HepG2 (cell line): ENCODE results near the gene UBALD1. TPM values are rescaled to one million over a fixed set of nuclear protein-coding genes. Genes with fewer than 3 reads are reported as not detected.

ENCODE experiments used
- ARHGAP35 ChIP-seq: sonication (generic); formaldehyde crosslinking; IDR thresholded peaks from 2 replicates; pipeline ENCODE4 v1.9.0; 2022; ENCODE audit warnings: mild to moderate bottlenecking, inconsistent platforms, moderate library complexity, missing genetic modification reagents, borderline replicate concordance
- ARNTL ChIP-seq: sonication (generic); formaldehyde crosslinking; IDR thresholded peaks from 2 replicates; pipeline ENCODE4 v1.4.0; 2020; ENCODE audit warnings: mild to moderate bottlenecking, missing genetic modification reagents
- HMG20B ChIP-seq: conservative IDR thresholded peaks from 2 replicates; pipeline ENCODE4 v1.6.1; 2016; ENCODE audit warnings: missing genetic modification reagents, missing compliant biosample characterization
- NBN ChIP-seq: fragments of 450-650 bp; conservative IDR thresholded peaks from 2 replicates; pipeline ENCODE4 v1.6.1; 2017
- NFKB2 ChIP-seq: sonication (generic); formaldehyde crosslinking; IDR thresholded peaks from 2 replicates; pipeline ENCODE4 v1.4.0; 2020; ENCODE audit warnings: missing genetic modification reagents, borderline replicate concordance
- RAD51 ChIP-seq: fragments of 450-650 bp; IDR thresholded peaks from 2 replicates; pipeline ENCODE4 v1.6.1; 2016; ENCODE audit warnings: borderline replicate concordance
- SIX4 ChIP-seq: sonication (generic); formaldehyde crosslinking; IDR thresholded peaks from 2 replicates; pipeline ENCODE4 v1.4.0; 2020; ENCODE audit warnings: missing genetic modification reagents
- SMARCE1 ChIP-seq: fragments of 450-650 bp; IDR thresholded peaks from 2 replicates; pipeline ENCODE4 v1.6.1; 2017; ENCODE audit warnings: borderline replicate concordance
- SNAPC2 ChIP-seq: sonication (generic); formaldehyde crosslinking; IDR thresholded peaks from 2 replicates; pipeline ENCODE4 v1.8.1; 2022; ENCODE audit warnings: mild to moderate bottlenecking, missing genetic modification reagents
- STAG1 ChIP-seq: sonication (generic); formaldehyde crosslinking; IDR thresholded peaks from 2 replicates; pipeline ENCODE4 v1.4.0; 2020; ENCODE audit warnings: missing genetic modification reagents
- TBX2 ChIP-seq: sonication (generic); formaldehyde crosslinking; IDR thresholded peaks from 2 replicates; pipeline ENCODE4 v1.5.0; 2020; ENCODE audit warnings: missing genetic modification reagents, mild to moderate bottlenecking, borderline replicate concordance
- TCF7L2 ChIP-seq: IDR thresholded peaks from 2 replicates; pipeline ENCODE4 v1.6.1; 2011; ENCODE audit warnings: mild to moderate bottlenecking, low read depth, low read length, moderate library complexity
- TOPORS ChIP-seq: sonication (generic); formaldehyde crosslinking; IDR thresholded peaks from 2 replicates; pipeline ENCODE4 v1.8.0; 2023; ENCODE audit warnings: mild to moderate bottlenecking, missing genetic modification reagents
- TP53 ChIP-seq: sonication (generic); formaldehyde crosslinking; conservative IDR thresholded peaks from 2 replicates; pipeline ENCODE4 v1.4.0; 2020; ENCODE audit warnings: missing genetic modification reagents
- ZFX ChIP-seq: sonication (generic); formaldehyde crosslinking; IDR thresholded peaks from 2 replicates; pipeline ENCODE4 v1.4.0; 2020; ENCODE audit warnings: mild to moderate bottlenecking, low read depth, missing genetic modification reagents, moderate library complexity
- ZNF17 ChIP-seq: sonication (generic); formaldehyde crosslinking; IDR thresholded peaks from 2 replicates; pipeline ENCODE4 v1.5.0; 2020; ENCODE audit warnings: mild to moderate bottlenecking, missing genetic modification reagents
- ZNF253 ChIP-seq: sonication (generic); formaldehyde crosslinking; IDR thresholded peaks from 2 replicates; pipeline ENCODE4 v1.8.0; 2022; ENCODE audit warnings: mild to moderate bottlenecking, missing genetic modification reagents, borderline replicate concordance
- ZNF335 ChIP-seq: sonication (generic); formaldehyde crosslinking; IDR thresholded peaks from 2 replicates; pipeline ENCODE4 v1.4.0; 2020; ENCODE audit warnings: missing genetic modification reagents
- ZNF629 ChIP-seq: sonication (generic); formaldehyde crosslinking; conservative IDR thresholded peaks from 2 replicates; pipeline ENCODE4 v1.5.0; 2020; ENCODE audit warnings: missing genetic modification reagents
- polyA plus RNA-seq, 8 experiments: library from polyadenylated mRNA; depleted of rRNA in 3 of 8; stranded (reverse) in 7 of 8; unstranded in 1 of 8; fragments of >200 nt; fragmentation: Illumina TruSeq in 4 of 8; extraction: Trizol in 4 of 8; gene quantifications; 2 replicates each; pipeline versions ENCODE4 v1.2.1 to v1.2.3, GENCODE V29; 2011 to 2016; ENCODE audit warnings: low read depth in 4 of 8, missing spikeins in 1 of 8, mixed read lengths in 1 of 8; ENCODE audit not compliant: insufficient read depth in 1 of 8
- total RNA-seq, 5 experiments: library from RNA; depleted of rRNA; stranded (reverse); fragments of >200 nt; fragmentation: Illumina TruSeq; extraction: Trizol; gene quantifications; 2 replicates each; pipeline ENCODE4 v1.2.3, GENCODE V29; 2016; ENCODE audit warnings: low read depth in 1 of 5
- TF ChIP-seq, protein P1 (sequence below): sonication (generic); formaldehyde crosslinking; IDR thresholded peaks from 2 replicates; pipeline ENCODE4 v1.5.0; 2020; ENCODE audit warnings: mild to moderate bottlenecking, missing genetic modification reagents
- TF ChIP-seq, protein P2 (sequence below): sonication (generic); formaldehyde crosslinking; IDR thresholded peaks from 2 replicates; pipeline ENCODE4 v1.8.0; 2022; ENCODE audit warnings: mild to moderate bottlenecking, missing genetic modification reagents, borderline replicate concordance
- TF ChIP-seq, protein P3 (sequence below): sonication (generic); formaldehyde crosslinking; IDR thresholded peaks from 2 replicates; pipeline ENCODE4 v1.4.0; 2020; ENCODE audit warnings: mild to moderate bottlenecking, missing genetic modification reagents
- TF ChIP-seq, protein P4 (sequence below): sonication (generic); formaldehyde crosslinking; conservative IDR thresholded peaks from 2 replicates; pipeline ENCODE4 v1.5.0; 2020; ENCODE audit warnings: missing genetic modification reagents

UBALD1 gene
- total and polyA plus RNA-seq, 2 of the 13 experiments (the other 11 are each of a cell fraction or from before 2014, with no cell fraction given): 6.8 to 12.3 TPM

DNA sequence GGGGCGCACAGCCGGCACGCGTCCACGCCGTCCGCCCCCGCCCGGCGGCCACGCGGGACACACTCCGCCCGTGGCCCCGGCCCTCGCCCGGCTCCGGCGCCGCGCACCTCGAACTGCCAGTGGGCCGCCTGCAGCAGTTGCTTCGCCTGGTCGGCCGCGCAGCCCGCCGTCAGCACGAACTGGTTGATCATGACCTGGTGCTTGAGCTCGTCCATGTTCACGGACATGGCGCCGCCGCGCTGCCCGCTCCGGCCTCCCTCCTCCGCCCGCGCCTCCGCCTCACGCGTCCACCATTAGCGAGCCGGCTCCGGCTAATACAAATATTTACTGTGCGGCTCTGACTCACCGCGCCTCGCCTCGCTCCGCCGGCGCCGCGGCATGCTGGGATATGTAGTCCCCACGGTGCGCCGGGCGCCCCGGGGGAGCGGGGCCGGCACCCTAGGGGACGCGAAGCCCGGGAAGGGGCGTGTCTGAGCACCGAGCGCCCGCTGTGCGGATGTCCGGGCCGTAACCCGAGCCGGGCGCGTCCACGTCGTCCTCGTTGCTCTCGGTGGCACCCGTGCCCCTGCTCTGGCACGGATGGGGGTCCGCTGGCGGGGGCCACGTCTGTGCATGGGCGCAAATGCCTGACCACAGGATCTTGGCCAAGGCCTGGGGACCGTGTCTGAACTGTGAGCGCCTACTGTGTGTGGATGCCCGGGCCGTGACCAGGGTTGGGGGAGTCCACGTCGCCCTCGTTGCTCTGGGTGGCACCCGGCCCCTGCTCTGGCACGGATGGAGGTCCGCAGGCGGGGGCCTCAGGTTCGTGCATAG is at the start of gene UBALD1 (continued):
- no peak for TF ChIP-seq ZNF253 (CRISPR knock-in tag)
- TF ChIP-seq ARNTL (CRISPR knock-in tag): peak; percentile 83
- no peak for TF ChIP-seq ZNF17 (CRISPR knock-in tag)
- TF ChIP-seq, protein P1, sequence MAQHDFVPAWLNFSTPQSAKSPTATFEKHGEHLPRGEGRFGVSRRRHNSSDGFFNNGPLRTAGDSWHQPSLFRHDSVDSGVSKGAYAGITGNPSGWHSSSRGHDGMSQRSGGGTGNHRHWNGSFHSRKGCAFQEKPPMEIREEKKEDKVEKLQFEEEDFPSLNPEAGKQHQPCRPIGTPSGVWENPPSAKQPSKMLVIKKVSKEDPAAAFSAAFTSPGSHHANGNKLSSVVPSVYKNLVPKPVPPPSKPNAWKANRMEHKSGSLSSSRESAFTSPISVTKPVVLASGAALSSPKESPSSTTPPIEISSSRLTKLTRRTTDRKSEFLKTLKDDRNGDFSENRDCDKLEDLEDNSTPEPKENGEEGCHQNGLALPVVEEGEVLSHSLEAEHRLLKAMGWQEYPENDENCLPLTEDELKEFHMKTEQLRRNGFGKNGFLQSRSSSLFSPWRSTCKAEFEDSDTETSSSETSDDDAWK (CRISPR knock-in tag): no peak
- TF ChIP-seq STAG1 (CRISPR knock-in tag): 0 out of 2 replicates have a peak, but pooled peaks have one; percentile 9
- TF ChIP-seq TP53 (CRISPR knock-in tag): no peak
- no peak; the same call in 1 of the 2 replicates for TF ChIP-seq NFKB2 (CRISPR knock-in tag)
- no peak for TF ChIP-seq ARHGAP35 (CRISPR knock-in tag)
- TF ChIP-seq RAD51: no peak
- TF ChIP-seq, protein P2, sequence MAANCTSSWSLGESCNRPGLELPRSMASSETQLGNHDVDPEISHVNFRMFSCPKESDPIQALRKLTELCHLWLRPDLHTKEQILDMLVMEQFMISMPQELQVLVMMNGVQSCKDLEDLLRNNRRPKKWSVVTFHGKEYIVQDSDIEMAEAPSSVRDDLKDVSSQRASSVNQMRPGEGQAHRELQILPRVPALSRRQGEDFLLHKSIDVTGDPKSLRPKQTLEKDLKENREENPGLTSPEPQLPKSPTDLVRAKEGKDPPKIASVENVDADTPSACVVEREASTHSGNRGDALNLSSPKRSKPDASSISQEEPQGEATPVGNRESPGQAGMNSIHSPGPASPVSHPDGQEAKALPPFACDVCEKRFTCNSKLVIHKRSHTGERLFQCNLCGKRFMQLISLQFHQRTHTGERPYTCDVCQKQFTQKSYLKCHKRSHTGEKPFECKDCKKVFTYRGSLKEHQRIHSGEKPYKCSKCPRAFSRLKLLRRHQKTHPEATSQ (CRISPR knock-in tag): no peak
- TF ChIP-seq, protein P3, sequence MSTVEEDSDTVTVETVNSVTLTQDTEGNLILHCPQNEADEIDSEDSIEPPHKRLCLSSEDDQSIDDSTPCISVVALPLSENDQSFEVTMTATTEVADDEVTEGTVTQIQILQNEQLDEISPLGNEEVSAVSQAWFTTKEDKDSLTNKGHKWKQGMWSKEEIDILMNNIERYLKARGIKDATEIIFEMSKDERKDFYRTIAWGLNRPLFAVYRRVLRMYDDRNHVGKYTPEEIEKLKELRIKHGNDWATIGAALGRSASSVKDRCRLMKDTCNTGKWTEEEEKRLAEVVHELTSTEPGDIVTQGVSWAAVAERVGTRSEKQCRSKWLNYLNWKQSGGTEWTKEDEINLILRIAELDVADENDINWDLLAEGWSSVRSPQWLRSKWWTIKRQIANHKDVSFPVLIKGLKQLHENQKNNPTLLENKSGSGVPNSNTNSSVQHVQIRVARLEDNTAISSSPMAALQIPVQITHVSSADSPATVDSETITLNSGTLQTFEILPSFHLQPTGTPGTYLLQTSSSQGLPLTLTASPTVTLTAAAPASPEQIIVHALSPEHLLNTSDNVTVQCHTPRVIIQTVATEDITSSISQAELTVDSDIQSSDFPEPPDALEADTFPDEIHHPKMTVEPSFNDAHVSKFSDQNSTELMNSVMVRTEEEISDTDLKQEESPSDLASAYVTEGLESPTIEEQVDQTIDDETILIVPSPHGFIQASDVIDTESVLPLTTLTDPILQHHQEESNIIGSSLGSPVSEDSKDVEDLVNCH (CRISPR knock-in tag): no peak
- no peak for TF ChIP-seq ZNF629 (CRISPR knock-in tag)
- TF ChIP-seq TCF7L2: no peak
- no peak for TF ChIP-seq SNAPC2 (CRISPR knock-in tag)
- TF ChIP-seq ZFX (CRISPR knock-in tag): peak; percentile 84
- no peak for TF ChIP-seq NBN
- TF ChIP-seq TBX2 (CRISPR knock-in tag): peak; percentile 61; the same call in 1 of the 2 replicates
- TF ChIP-seq ZNF335 (CRISPR knock-in tag): peak; percentile 57; the same call in 1 of the 2 replicates
- TF ChIP-seq TOPORS (CRISPR knock-in tag): no peak
- no peak for TF ChIP-seq HMG20B (CRISPR knock-in tag)
- TF ChIP-seq SMARCE1: no peak
- TF ChIP-seq, protein P4, sequence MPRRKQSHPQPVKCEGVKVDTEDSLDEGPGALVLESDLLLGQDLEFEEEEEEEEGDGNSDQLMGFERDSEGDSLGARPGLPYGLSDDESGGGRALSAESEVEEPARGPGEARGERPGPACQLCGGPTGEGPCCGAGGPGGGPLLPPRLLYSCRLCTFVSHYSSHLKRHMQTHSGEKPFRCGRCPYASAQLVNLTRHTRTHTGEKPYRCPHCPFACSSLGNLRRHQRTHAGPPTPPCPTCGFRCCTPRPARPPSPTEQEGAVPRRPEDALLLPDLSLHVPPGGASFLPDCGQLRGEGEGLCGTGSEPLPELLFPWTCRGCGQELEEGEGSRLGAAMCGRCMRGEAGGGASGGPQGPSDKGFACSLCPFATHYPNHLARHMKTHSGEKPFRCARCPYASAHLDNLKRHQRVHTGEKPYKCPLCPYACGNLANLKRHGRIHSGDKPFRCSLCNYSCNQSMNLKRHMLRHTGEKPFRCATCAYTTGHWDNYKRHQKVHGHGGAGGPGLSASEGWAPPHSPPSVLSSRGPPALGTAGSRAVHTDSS: no peak
- peak; percentile 58; the same call in 1 of the 2 replicates for TF ChIP-seq SIX4 (CRISPR knock-in tag)
